Fibroblast of the aortic adventitia (primary cell): ENCODE measurements around the gene LAMA1. TPM values are rescaled to one million over a fixed set of nuclear protein-coding genes. Genes with fewer than 3 reads are reported as not detected.

Source experiments
- DNase-seq: peaks from one replicate; pipeline ENCODE4 v3.0.0-alpha.2; 2010; ENCODE audit warnings: low read depth
- H3K4me3 ChIP-seq: 2 replicates; pipeline ENCODE4 v1.5.1; 2011; ENCODE audit warnings: low read depth, mild to moderate bottlenecking, control low read depth, low read length, moderate library complexity
- total RNA-seq: library from RNA; depleted of rRNA; stranded (reverse); fragments of >200 nt; gene quantifications from 2 replicates; pipeline ENCODE4 v1.2.3, GENCODE V29; 2012; ENCODE audit warnings: low replicate concordance
- TF ChIP-seq, protein P1 (sequence below): IDR thresholded peaks from 2 replicates; pipeline ENCODE4 v1.5.1; 2011; ENCODE audit warnings: mild to moderate bottlenecking, low read length, control low read depth, inconsistent platforms; ENCODE audit not compliant: insufficient read depth

The LAMA1 gene
- total RNA-seq, 1 donor = 3.5 TPM

DNA sequence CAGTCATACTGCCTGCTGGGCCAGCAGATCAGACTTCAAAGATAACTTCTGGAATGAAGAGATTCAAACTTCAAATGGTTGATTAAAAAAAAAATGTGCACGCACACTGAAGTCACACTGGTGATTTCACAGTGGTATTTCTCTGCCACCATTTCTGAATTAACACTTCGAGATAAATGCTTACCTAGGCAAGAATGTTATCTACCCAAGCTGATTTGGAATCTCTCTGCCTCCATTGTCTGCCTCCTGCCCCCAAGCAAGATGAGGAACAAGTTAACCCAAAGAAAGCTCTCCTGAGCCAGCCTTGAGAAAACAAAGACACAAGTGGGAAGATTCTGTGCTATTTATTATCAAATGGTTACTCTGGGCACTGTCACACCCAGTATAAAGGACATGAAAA lies 6.5 kb downstream of the LAMA1 start:
- TF ChIP-seq, protein P1, sequence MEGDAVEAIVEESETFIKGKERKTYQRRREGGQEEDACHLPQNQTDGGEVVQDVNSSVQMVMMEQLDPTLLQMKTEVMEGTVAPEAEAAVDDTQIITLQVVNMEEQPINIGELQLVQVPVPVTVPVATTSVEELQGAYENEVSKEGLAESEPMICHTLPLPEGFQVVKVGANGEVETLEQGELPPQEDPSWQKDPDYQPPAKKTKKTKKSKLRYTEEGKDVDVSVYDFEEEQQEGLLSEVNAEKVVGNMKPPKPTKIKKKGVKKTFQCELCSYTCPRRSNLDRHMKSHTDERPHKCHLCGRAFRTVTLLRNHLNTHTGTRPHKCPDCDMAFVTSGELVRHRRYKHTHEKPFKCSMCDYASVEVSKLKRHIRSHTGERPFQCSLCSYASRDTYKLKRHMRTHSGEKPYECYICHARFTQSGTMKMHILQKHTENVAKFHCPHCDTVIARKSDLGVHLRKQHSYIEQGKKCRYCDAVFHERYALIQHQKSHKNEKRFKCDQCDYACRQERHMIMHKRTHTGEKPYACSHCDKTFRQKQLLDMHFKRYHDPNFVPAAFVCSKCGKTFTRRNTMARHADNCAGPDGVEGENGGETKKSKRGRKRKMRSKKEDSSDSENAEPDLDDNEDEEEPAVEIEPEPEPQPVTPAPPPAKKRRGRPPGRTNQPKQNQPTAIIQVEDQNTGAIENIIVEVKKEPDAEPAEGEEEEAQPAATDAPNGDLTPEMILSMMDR = no peak
- H3K4me3 ChIP-seq = no peak overlapping the region
- DNase-seq = no peak

DNA sequence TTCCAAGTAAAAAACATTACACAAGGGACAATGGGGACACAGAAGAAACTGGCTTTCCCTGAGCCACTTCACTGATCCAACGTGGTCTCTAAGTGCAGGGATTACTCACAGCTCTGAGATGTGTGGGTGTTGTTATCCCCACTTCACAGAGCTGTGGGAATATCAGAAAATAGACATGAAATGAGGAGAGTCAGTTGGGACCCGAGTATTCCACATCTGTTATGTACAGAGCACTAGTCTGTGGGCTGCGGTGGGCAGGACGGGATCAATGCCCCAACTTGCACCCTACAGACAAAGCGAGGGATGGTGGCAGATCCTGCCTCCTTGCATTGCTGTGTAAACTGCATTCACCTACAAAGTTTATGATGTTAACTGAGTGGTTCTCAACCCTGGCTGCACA lies 11.7 kb downstream of the LAMA1 start:
- no peak overlapping the region for H3K4me3 ChIP-seq
- TF ChIP-seq, protein P1 = no peak
- no peak for DNase-seq

DNA sequence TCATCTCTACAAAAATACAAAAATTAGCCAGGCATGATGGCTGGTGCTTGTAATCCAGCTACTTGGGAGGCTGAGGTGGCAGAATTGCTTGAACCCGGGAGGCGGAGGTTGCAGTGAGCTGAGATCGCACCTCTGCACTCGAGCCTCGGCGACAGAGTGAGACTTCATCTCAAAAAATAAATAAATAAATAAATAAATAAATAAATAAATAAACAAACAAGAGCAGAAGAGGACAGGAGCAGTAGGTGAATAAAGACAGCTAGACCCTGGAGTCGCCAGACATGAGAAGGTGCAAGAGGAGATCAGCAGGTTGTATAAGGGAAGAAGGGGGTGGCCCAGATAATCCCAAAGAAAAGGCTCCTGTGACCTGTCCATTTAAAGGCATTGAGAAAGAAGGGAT lies 12.3 kb downstream of the LAMA1 start:
- H3K4me3 ChIP-seq = no peak overlapping the region
- no peak for DNase-seq
- TF ChIP-seq, protein P1 = no peak

DNA sequence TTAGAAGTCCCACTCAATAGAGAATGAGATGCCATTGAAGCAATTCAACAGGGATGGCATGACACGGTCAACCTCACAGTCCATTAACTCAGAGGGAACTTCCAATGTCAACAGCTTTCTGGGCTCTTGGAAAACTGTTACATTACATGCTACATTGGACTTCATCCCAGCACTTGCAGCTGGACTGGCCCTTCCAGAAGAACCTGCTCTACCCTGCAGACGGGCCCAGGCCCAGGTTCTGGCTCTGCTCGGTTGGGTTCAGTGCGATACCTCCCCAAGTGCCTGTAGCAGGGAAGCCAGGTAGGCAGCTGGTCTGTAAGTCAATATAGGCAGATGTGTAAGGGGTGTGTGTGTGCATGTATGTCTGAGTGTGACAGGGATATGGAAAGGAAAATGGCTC lies 12.9 kb downstream of the LAMA1 start:
- no peak for DNase-seq
- H3K4me3 ChIP-seq = no peak overlapping the region
- TF ChIP-seq, protein P1 = no peak

DNA sequence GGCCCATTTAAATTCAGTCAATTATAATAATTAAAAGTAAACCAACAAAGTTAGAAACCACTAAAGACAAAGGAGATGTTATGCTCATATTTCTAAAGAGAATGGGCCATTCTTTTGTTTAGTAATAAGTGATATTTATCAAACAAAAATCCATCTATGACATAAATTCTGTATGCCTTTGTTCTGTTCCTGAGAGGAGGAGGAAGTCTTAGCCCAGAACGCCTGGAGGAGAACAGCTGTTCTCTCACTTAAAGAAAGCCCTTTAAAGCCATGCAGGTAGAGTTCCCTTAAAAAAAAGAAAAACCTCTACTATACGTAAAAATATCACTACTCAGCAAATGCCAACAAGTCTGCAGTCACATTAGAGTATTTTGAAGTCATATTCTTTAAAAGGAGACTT lies 15.5 kb downstream of the LAMA1 start:
- TF ChIP-seq, protein P1 = no peak
- H3K4me3 ChIP-seq = no peak overlapping the region
- DNase-seq = no peak

DNA sequence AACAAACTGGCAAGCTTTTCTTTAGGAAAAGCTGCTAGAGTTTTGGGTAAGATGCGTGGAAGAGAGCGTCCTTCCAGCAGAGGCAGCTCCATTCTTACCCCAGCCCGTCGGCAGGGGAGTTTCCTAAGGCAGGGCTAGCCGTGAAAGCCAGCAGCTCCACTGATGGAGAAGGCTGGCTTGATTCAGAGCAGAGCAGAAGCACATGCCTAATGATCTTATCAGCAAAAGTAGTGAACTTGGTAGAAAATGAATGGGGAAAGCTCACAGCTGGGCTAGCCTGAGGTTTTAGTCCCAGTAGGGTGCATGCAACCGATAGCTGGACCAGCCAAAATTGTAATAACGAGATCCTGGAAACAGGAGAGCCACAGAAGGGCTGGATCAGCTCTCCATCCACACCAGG lies 20.8 kb downstream of the LAMA1 start:
- TF ChIP-seq, protein P1 = no peak
- DNase-seq = no peak
- no peak overlapping the region for H3K4me3 ChIP-seq

DNA sequence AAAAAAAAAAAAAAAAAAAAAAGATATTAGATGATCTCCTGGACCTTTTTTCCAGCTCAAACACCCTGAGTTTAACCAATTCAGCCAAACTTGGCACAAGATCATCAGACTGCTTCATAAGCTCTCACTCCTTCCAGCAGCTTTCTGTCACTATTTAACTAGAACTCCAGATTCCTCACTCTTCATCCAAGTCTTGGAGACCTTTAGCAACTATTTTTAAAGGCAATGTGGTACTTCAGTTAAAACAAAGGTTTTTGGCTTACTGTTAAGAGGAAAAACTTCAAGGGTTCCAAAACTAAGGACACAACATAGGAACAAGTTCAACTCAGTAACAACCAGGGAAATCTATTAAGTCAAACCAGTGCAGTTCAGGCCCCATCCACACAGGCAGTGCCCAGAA lies 23.2 kb downstream of the LAMA1 start:
- TF ChIP-seq, protein P1 = no peak
- DNase-seq = no peak

More for the DNA sequence above, 23.2 kb downstream of the LAMA1 start:
- no peak overlapping the region for H3K4me3 ChIP-seq
